Activated naive CD8-positive, alpha-beta T cell treated with anti-CD3 and anti-CD28 coated beads, Interleukin-2, amount 10 ng/mL, durations not matched to agents 7 days and 5 days (primary cell): ENCODE results near the gene CYTH1. TPM values are rescaled to one million over a fixed set of nuclear protein-coding genes. Genes with fewer than 3 reads are reported as not detected.
"Not testable (repeated sequence)": the region's sequence is repeated elsewhere in the genome, so short reads cannot be mapped to it uniquely, and the experiment has no call there.

Experiments used
- ATAC-seq: fragments of 150-1000 bp; cut with Tn5 transposase; one replicate; pipeline ENCODE4 v1.10.0; 2021; ENCODE audit warnings: low read depth, moderate library complexity
- POLR2A ChIA-PET: fragments of 350-600 bp; sonication (Branson Sonifier 250); formaldehyde crosslinking; loops from one replicate; lab custom pipeline; 2021; ENCODE audit warnings: antibody characterized with exemption; lab: Charles Lee
- DNase-seq: peaks from one replicate; pipeline ENCODE4 v3.0.0; 2021
- H3K27ac Mint-ChIP-seq: one replicate; pipeline ENCODE4 v1.8.0; 2022; ENCODE audit warnings: mild to moderate bottlenecking, mixed read lengths
- H3K27me3 Mint-ChIP-seq: one replicate; pipeline ENCODE4 v1.8.0; 2022; ENCODE audit warnings: mild to moderate bottlenecking, moderate library complexity, mixed read lengths
- H3K36me3 Mint-ChIP-seq: one replicate; pipeline ENCODE4 v1.8.0; 2021; ENCODE audit warnings: mild to moderate bottlenecking, mixed read lengths
- H3K4me1 Mint-ChIP-seq: one replicate; pipeline ENCODE4 v1.8.0; 2021; ENCODE audit warnings: mixed read lengths
- H3K4me3 Mint-ChIP-seq: one replicate; pipeline ENCODE4 v1.8.0; 2022; ENCODE audit warnings: mild to moderate bottlenecking, moderate library complexity, mixed read lengths
- H3K9me3 Mint-ChIP-seq: one replicate; pipeline ENCODE4 v1.8.0; 2021; ENCODE audit warnings: mixed read lengths
- total RNA-seq, 2 experiments: library from RNA; stranded (reverse); gene quantifications; one replicate each; pipeline ENCODE4 v1.2.3, GENCODE V29; 2021

The CYTH1 gene
- total RNA-seq, 2 experiments from 2014 or later: 180 to 200 TPM

- H3K27ac Mint-ChIP-seq: peak overlapping the region; percentile 99
- H3K4me3 Mint-ChIP-seq: peak overlapping the region; percentile 89
- peak; percentile 35 for ATAC-seq
- H3K9me3 Mint-ChIP-seq: no peaks in the 10 kb centered on the region
- POLR2A ChIA-PET: interaction anchor here (0.7 to 2.8 kb wide), 16 partner anchors 9 to 70 kb away, joined by 3 to 41 read pairs (median 7); no protein-coding TSS in a partner anchor
- H3K27me3 Mint-ChIP-seq: no peaks in the 10 kb centered on the region
- peak; percentile 62 for DNase-seq
- H3K4me1 Mint-ChIP-seq: peaks cover 48% of the 10 kb centered on the region
- peaks cover 6% of the 10 kb centered on the region for H3K36me3 Mint-ChIP-seq
Observed at GRCh38 chr17:78779850-78780249, 2.2 kb downstream of the CYTH1 start.

DNA sequence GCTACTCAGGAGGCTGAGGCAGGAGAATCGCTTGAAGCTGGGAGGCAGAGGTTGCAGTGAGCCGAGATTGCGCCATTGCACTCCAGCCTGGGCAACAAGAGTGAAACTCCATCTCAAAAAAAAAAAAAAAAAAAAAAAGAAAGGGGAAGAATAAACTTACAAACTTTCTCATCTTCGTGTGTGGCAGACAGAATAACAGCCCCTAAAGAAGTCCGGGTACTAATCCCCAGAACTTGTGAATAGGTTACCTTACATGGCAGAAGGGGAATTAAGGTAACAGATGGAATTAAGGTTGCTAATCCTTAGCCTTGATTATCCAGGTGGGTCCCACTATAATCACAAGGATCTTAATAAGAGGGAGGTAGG lies 2.8 kb downstream of the CYTH1 start:
- Mint-ChIP-seq H3K27ac (peak overlapping the region; percentile 99), H3K4me3 (peak overlapping the region; percentile 89), H3K4me1 (peaks cover 49% of the 10 kb centered on the region)
- not testable (repeated sequence) for DNase-seq, ATAC-seq, H3K36me3 Mint-ChIP-seq, H3K9me3 Mint-ChIP-seq, H3K27me3 Mint-ChIP-seq
- POLR2A ChIA-PET: interaction anchor here (0.7 to 2.7 kb wide), 12 partner anchors 8 to 62 kb away, joined by 3 to 41 read pairs (median 7); no protein-coding TSS in a partner anchor

DNA sequence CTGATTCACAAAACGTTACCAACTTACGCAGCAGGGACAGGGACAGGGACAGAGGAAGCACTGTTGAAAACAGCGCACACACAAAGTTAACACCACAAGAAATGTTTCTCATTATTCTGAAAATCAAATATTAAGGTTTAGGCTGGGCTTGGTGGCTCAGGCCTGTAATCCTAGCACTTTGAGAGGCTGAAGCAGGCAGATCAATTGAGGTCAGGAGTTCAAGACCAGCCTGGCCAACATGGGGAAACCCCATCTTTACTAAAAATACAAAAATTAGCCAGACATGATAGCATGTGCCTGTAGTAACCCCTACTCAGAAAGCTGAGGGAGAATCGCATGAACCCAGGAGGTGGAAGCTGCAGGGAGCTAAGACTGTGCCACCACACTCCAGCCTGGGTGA lies 4.2 kb downstream of the CYTH1 start:
- peak overlapping the region; percentile 74 for H3K27ac Mint-ChIP-seq
- H3K4me1 Mint-ChIP-seq: peaks cover 47% of the 10 kb centered on the region
- H3K4me3 Mint-ChIP-seq: peak overlapping the region; percentile 48
- DNase-seq (no peak), ATAC-seq (no peak)
- no peaks in the 10 kb centered on the region for H3K9me3 Mint-ChIP-seq
- no peaks in the 10 kb centered on the region for H3K27me3 Mint-ChIP-seq
- POLR2A ChIA-PET: interaction anchor here (0.7 to 1.8 kb wide), 7 partner anchors 9 to 563 kb away, joined by 3 to 7 read pairs (median 4); no protein-coding TSS in a partner anchor
- peaks cover 6% of the 10 kb centered on the region for H3K36me3 Mint-ChIP-seq

DNA sequence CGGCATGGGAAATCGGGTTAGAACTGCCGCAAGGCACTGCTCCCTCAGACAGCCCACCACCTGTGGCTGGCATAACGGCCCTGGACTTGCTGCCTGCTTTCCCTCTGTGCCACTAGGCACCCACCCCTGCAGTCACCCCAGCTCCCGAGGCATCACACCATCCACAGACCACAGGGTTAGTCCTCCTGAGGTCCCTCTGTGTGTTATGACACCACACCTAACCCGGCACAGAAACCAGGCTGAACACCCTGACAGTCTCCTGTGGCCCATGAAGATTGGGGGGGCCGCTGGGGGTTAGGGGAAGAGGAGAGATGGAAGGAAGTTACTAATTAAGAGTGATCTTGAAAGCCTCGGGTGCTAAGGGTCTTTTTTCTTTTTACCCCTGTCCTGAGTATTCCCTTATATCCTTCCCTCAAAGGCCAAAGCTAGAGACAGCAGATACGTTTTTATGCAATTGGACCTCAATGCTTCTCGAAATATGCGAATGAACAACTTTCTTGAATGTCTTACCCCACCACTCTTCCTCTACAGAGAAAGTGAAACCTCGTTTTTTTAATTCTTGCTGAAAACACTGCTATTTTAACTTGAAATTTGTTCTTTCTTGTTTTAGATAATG lies 7.0 kb downstream of the CYTH1 start:
- DNase-seq (peak; percentile 75), ATAC-seq (peak; percentile 64)
- no peaks in the 10 kb centered on the region for H3K9me3 Mint-ChIP-seq
- peaks cover 55% of the 10 kb centered on the region for H3K4me1 Mint-ChIP-seq
- peak overlapping the region; percentile 93 for H3K27ac Mint-ChIP-seq
- peaks cover 12% of the 10 kb centered on the region for H3K36me3 Mint-ChIP-seq
- H3K27me3 Mint-ChIP-seq: no peaks in the 10 kb centered on the region
- POLR2A ChIA-PET: interaction anchor here (0.6 to 2.9 kb wide), 9 partner anchors 9 to 70 kb away, joined by 3 to 21 read pairs (median 5); no protein-coding TSS in a partner anchor
- peak overlapping the region; percentile 80 for H3K4me3 Mint-ChIP-seq

DNA sequence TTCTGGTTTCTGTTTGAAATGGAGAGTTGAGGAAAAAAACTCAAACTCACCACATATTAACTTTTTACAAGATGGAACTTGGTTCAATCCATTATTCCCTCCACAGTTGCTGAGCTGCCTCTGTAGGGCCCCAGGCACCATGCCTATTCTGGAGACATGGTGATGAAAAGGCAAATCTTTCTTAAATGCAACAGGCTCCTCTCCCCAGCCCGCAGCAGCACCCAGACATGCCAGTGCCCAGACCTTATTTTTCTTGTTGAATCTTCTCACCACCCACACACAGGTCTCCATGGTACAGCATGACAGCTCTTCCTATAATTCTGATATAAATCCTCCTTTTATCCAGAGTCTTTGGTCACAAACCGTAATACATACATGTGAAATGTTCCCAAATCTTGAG lies 7.6 kb downstream of the CYTH1 start:
- Mint-ChIP-seq H3K9me3 (no peaks in the 10 kb centered on the region), H3K4me3 (peak overlapping the region; percentile 80), H3K4me1 (peaks cover 50% of the 10 kb centered on the region), H3K36me3 (peaks cover 10% of the 10 kb centered on the region), H3K27ac (peak overlapping the region; percentile 93), H3K27me3 (no peaks in the 10 kb centered on the region)
- ATAC-seq (peak; percentile 12), DNase-seq (no peak)
- POLR2A ChIA-PET: interaction anchor here (0.6 to 2.9 kb wide), 7 partner anchors 10 to 71 kb away, joined by 3 to 21 read pairs (median 7); no protein-coding TSS in a partner anchor

DNA sequence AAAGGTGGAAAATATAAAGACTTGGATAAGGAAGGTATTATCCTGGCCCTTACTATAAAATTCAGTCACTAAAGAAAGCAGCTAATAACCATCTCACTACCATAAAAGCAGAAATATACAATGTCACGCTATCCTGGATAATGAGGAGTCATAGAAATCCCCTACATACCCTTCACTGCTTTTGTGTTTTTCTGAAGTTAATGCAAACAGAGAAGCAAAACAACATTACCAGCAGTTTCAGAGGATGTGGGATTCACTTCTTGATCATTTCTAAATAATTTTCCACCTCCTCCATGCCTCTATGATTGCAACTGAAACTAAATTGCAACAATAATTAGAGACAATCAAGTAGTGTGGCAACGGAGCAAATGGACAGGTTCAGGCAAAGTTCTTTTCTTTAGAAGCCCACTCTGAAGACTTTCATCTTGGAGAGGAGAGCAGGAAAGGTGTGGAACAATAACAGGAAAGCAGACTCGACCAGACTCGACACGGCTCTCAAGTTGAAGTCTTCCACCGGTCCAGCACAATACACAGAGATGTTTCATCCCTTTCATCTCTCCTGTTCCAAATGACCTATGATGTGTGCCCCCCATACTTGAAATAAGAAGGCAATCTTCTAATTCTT lies 10.2 kb downstream of the CYTH1 start:
- ATAC-seq: peak; percentile 13
- DNase-seq: no peak

GRCh38 chr17:78769196-78769773 lies 12.8 kb downstream of the CYTH1 start:
- H3K9me3 Mint-ChIP-seq: no peaks in the 10 kb centered on the region
- POLR2A ChIA-PET: interaction anchor here (0.6 to 1.7 kb wide), 8 partner anchors 8 to 47 kb away, joined by 3 to 15 read pairs (median 3); no protein-coding TSS in a partner anchor
- DNase-seq: no peak

More for the DNA sequence above, 10.2 kb downstream of the CYTH1 start:
- POLR2A ChIA-PET: interaction anchor here (0.9 to 1.7 kb wide), 5 partner anchors 8 to 29 kb away, joined by 3 to 9 read pairs (median 4); no protein-coding TSS in a partner anchor
- Mint-ChIP-seq H3K27ac (peak overlapping the region; percentile 88), H3K36me3 (peaks cover 10% of the 10 kb centered on the region), H3K4me1 (peaks cover 36% of the 10 kb centered on the region), H3K27me3 (no peaks in the 10 kb centered on the region), H3K4me3 (peak overlapping the region; percentile 79), H3K9me3 (no peaks in the 10 kb centered on the region)

DNA sequence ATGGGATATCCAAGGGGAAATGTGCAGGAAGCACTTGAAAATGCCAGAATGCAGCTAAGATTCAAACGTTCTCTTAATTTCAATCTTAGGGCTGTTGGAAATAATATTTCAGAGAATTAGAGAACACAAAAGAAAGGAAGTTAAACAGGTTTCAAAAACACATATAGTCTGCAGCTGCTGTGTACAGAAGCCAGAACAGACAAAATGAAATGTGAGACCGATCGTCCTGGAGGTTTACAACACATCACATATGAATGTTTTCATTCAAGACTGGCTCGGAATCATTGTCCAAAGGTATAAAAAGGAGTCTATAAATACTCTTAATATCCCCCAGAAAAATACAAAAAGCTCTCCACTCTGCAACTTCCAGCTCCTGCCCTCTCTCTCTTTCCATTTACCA lies 14.3 kb downstream of the CYTH1 start:
- DNase-seq: no peak
- H3K4me1 Mint-ChIP-seq: peaks cover 28% of the 10 kb centered on the region
- peaks cover 14% of the 10 kb centered on the region for H3K36me3 Mint-ChIP-seq
- ATAC-seq: no peak
- H3K9me3 Mint-ChIP-seq: no peaks in the 10 kb centered on the region
- no peak overlapping the region for H3K4me3 Mint-ChIP-seq
- POLR2A ChIA-PET: interaction anchor here (1.1 to 2.9 kb wide), 2 partner anchors 21 to 26 kb away, joined by 4 to 7 read pairs; no protein-coding TSS in a partner anchor
- H3K27ac Mint-ChIP-seq: no peak overlapping the region
- no peaks in the 10 kb centered on the region for H3K27me3 Mint-ChIP-seq

More at GRCh38 chr17:78769196-78769773, 12.8 kb downstream of the CYTH1 start:
- Mint-ChIP-seq H3K4me1 (peaks cover 32% of the 10 kb centered on the region), H3K27ac (no peak overlapping the region), H3K27me3 (no peaks in the 10 kb centered on the region), H3K36me3 (peaks cover 13% of the 10 kb centered on the region), H3K4me3 (no peak overlapping the region)
- ATAC-seq: peak; percentile 40

DNA sequence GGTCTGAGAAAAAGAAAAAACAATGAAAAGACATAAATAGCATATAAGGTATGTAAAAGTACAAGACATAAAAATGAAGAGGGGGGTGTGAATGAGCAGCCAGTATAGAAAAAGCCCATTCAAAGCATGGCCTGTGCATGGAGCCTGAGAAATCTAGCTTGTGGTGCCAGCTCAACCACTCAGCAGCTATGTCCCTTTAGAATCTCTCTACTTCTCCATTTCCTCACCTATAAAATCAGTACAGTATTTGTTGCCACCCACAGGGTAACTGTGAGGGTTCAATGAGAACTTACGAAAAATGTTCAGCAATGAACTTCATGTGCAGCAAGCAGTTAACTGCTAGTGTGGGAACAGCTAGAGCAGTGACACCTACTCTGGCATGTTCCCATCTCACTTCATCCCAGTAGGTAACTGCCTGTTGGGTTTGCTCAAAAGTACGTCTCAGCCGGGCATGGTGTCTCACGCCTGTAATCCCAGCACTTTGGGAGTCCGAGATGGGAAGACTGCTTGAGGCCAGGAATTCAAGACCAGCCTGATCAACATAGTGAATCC lies 15.3 kb downstream of the CYTH1 start:
- Mint-ChIP-seq H3K36me3 (peaks cover 14% of the 10 kb centered on the region), H3K4me3 (no peak overlapping the region), H3K4me1 (peaks cover 26% of the 10 kb centered on the region), H3K27me3 (no peaks in the 10 kb centered on the region), H3K9me3 (no peaks in the 10 kb centered on the region), H3K27ac (no peak overlapping the region)
- peak; percentile 25 for ATAC-seq
- POLR2A ChIA-PET: interaction anchor here (0.5 to 2.9 kb wide), 5 partner anchors 9 to 58 kb away, joined by 3 to 7 read pairs (median 5); partner anchors contain the start of gene CYTH1
- DNase-seq: no peak

DNA sequence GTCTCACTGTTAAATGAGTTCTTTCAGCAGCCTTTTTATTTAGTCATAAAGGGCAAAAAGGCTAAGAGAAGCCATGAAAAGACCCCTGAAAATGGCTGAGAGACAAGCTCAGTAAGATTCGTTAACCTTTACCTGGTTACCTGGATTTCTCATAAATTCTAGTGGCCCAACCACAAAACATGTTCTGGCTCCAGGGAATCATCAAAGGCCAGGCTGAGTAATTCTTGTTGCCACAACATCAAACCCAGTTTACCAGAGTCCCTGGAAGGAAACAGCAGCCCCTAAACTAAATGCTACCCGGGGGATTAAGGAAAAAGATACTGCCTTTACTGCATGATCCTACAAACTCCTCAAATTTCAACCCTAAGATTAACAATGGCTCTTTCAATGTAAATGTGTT lies 15.8 kb downstream of the CYTH1 start:
- no peaks in the 10 kb centered on the region for H3K9me3 Mint-ChIP-seq
- ATAC-seq (no peak), DNase-seq (no peak)
- H3K36me3 Mint-ChIP-seq: peaks cover 12% of the 10 kb centered on the region
- H3K4me3 Mint-ChIP-seq: no peak overlapping the region
- no peaks in the 10 kb centered on the region for H3K27me3 Mint-ChIP-seq
- POLR2A ChIA-PET: interaction anchor here (0.6 to 2.9 kb wide), 6 partner anchors 9 to 157 kb away, joined by 3 to 7 read pairs (median 5); partner anchors contain the start of genes CYTH1 and USP36
- H3K4me1 Mint-ChIP-seq: peaks cover 23% of the 10 kb centered on the region
- H3K27ac Mint-ChIP-seq: no peak overlapping the region

DNA sequence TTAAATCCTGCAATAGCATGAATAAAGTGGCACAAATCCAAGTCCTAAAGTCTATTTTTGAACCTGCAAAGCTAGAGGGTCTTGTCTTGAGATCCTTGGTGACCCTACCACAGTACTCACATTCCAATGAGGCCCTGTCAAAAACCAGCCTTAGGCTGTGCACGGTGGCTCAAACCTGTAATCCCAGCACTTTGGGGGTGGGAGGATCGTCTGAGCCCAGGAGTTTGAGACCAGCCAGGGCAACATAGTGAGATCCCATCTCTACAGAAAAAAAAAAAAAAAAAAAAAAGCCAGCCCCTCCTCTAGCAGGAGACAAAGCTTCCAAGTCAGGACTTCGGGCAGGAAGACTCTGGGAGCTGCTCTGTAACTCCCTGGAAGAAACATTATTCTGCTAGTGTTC lies 16.3 kb downstream of the CYTH1 start:
- peaks cover 10% of the 10 kb centered on the region for H3K36me3 Mint-ChIP-seq
- peaks cover 23% of the 10 kb centered on the region for H3K4me1 Mint-ChIP-seq
- DNase-seq: no peak
- no peaks in the 10 kb centered on the region for H3K9me3 Mint-ChIP-seq
- POLR2A ChIA-PET: interaction anchor here (0.6 to 2.9 kb wide), 6 partner anchors 10 to 157 kb away, joined by 3 to 7 read pairs (median 5); partner anchors contain the start of genes CYTH1 and USP36
- H3K4me3 Mint-ChIP-seq: no peak overlapping the region
- H3K27ac Mint-ChIP-seq: no peak overlapping the region
- no peaks in the 10 kb centered on the region for H3K27me3 Mint-ChIP-seq
- ATAC-seq: no peak

DNA sequence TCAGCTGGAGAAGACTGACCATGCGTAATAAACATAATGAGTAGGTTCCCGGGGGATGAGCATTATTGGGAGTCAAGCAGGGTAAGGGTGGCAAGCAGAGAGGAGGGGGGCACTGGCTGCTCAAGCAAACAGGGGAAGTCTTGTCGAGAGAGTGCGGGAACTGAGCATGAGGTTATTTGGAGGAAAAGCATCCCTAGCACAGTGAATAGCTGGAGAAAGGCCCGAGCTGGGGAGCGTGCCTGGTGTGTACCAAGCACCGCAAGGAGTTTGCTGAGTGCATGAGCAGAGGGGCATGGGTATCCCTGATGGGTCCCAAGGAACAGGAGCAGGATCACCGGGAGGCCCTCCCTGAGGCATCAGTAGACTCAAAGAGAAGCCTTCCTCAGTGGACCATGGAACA lies 17.2 kb downstream of the CYTH1 start:
- Mint-ChIP-seq H3K9me3 (no peaks in the 10 kb centered on the region), H3K4me1 (peaks cover 24% of the 10 kb centered on the region), H3K36me3 (peaks cover 8% of the 10 kb centered on the region), H3K27ac (peak overlapping the region; percentile 37), H3K27me3 (no peaks in the 10 kb centered on the region), H3K4me3 (no peak overlapping the region)
- no peak for DNase-seq
- POLR2A ChIA-PET: interaction anchor here (0.5 kb wide), 1 partner anchor 24 kb away, joined by 3 read pairs; no protein-coding TSS in a partner anchor
- ATAC-seq: no peak
